H1 (cell line): Measurements from ENCODE around the gene MRPL55. TPM values are rescaled to one million over a fixed set of nuclear protein-coding genes. Genes with fewer than 3 reads are reported as not detected.
A peak's percentile ranks its signal among the peaks of the same experiment; 100 is the strongest.

Source experiments
- CTCF ChIA-PET: fragments of 300-600 bp; sonication (Branson Sonifier 250); formaldehyde crosslinking; loops from one replicate; lab custom pipeline; 2021; ENCODE audit not compliant: partially characterized antibody; lab: Charles Lee
- POLR2A ChIA-PET: fragments of 300-600 bp; sonication (Branson Sonifier 250); formaldehyde crosslinking; loops from one replicate; lab custom pipeline; 2021; ENCODE audit warnings: inconsistent platforms; ENCODE audit not compliant: partially characterized antibody; lab: Charles Lee
- DNase-seq, 2 experiments: peaks; one replicate each; pipeline versions ENCODE4 v3.0.0 to v3.0.0-alpha.2; 2010 to 2022; ENCODE audit warnings: low spot score in 2 of 2, low read depth in 1 of 2, mixed read lengths in 1 of 2
- FAIRE-seq: peaks from 2 replicates; lab custom pipeline; 2011; peaks lifted over from hg19 to GRCh38; lab: Jason Lieb, UNC
- H2AFZ ChIP-seq: 2 replicates; pipeline ENCODE4 v1.8.1; 2012; ENCODE audit warnings: low read length, inconsistent platforms
- H2AK5ac ChIP-seq: 2 replicates; pipeline ENCODE4 v1.6.1; 2013; ENCODE audit warnings: low read depth, low read length
- H2BK120ac ChIP-seq: replicated peaks from 2 replicates; pipeline ENCODE3; 2013; ENCODE audit warnings: low read depth, low read length, inconsistent platforms
- H2BK12ac ChIP-seq: 2 replicates; pipeline ENCODE4 v1.6.1; 2013; ENCODE audit warnings: low read depth, low read length
- H2BK15ac ChIP-seq: 2 replicates; pipeline ENCODE4 v1.6.1; 2013; ENCODE audit warnings: low read length
- H2BK20ac ChIP-seq: 2 replicates; pipeline ENCODE4 v1.6.1; 2013; ENCODE audit warnings: low read length
- H2BK5ac ChIP-seq: 2 replicates; pipeline ENCODE4 v1.6.1; 2013; ENCODE audit warnings: low read depth, low read length
- H3K14ac ChIP-seq: 2 replicates; pipeline ENCODE4 v1.6.1; 2013; ENCODE audit warnings: inconsistent platforms; ENCODE audit not compliant: insufficient read length
- H3K18ac ChIP-seq: 2 replicates; pipeline ENCODE4 v1.6.1; 2013; ENCODE audit warnings: low read length; ENCODE audit errors: extremely low read depth
- H3K23ac ChIP-seq: 2 replicates; pipeline ENCODE4 v1.6.1; 2013; ENCODE audit warnings: inconsistent platforms; ENCODE audit not compliant: insufficient read length
- H3K23me2 ChIP-seq: 2 replicates; pipeline ENCODE4 v1.6.1; 2013; ENCODE audit warnings: low read depth, low read length
- H3K27ac ChIP-seq: 2 replicates; pipeline ENCODE4 v1.6.1; 2011; ENCODE audit warnings: low read depth, low read length, inconsistent platforms
- H3K27me3 ChIP-seq, 4 experiments: replicated peaks in 1 of 4; 1 replicate in 1 of 4; 2 replicates in 3 of 4; pipeline versions ENCODE4 v1.6.1 to v1.8.1; 2011 to 2013; ENCODE audit warnings: low read length in 3 of 4, mild to moderate bottlenecking in 3 of 4, inconsistent platforms in 2 of 4, mixed read lengths in 2 of 4, moderate library complexity in 1 of 4; ENCODE audit not compliant: control insufficient read depth in 3 of 4, insufficient read depth in 3 of 4; ENCODE audit errors: extremely low read depth in 1 of 4
- H3K36me3 ChIP-seq, 4 experiments: 2 replicates each; pipeline versions ENCODE4 v1.6.1 to v1.8.1; 2011 to 2013; ENCODE audit warnings: mild to moderate bottlenecking in 4 of 4, low read length in 3 of 4, moderate library complexity in 2 of 4, control low read depth in 1 of 4, inconsistent platforms in 1 of 4; ENCODE audit not compliant: insufficient read depth in 4 of 4, control insufficient read depth in 2 of 4
- H3K4ac ChIP-seq: replicated peaks from 2 replicates; pipeline ENCODE3; 2013; ENCODE audit warnings: low read length, low read depth, mixed read lengths, inconsistent platforms; ENCODE audit not compliant: insufficient read length
- H3K4me1 ChIP-seq, 4 experiments: replicated peaks in 1 of 4; 1 replicate in 1 of 4; 2 replicates in 3 of 4; pipeline versions ENCODE4 v1.6.1 to v1.8.1; 2011 to 2013; ENCODE audit warnings: low read length in 3 of 4, inconsistent platforms in 2 of 4, mixed read lengths in 1 of 4; ENCODE audit not compliant: insufficient read depth in 4 of 4, control insufficient read depth in 3 of 4
- H3K4me2 ChIP-seq, 2 experiments: 2 replicates each; pipeline versions ENCODE4 v1.6.1 to v1.8.1; 2011 to 2013; ENCODE audit warnings: low read depth in 2 of 2, low read length in 2 of 2, control low read depth in 1 of 2, inconsistent platforms in 1 of 2, mild to moderate bottlenecking in 1 of 2; ENCODE audit not compliant: insufficient read depth in 1 of 2
- H3K4me3 ChIP-seq, 4 experiments: fragments of 200-600, 300-600 bp in 1 of 4; sonication (generic), shearing (Covaris generic), sonication (Bioruptor Twin) in 1 of 4; 2 replicates each; pipeline versions ENCODE4 v1.5.1 to v1.8.1; 2011 to 2016; ENCODE audit warnings: low read length in 4 of 4, low read depth in 3 of 4, control low read depth in 2 of 4, inconsistent platforms in 2 of 4, mild to moderate bottlenecking in 2 of 4, mixed read lengths in 1 of 4, moderate library complexity in 1 of 4; ENCODE audit not compliant: insufficient read depth in 2 of 4; ENCODE audit errors: extremely low read depth in 1 of 4
- H3K56ac ChIP-seq: replicated peaks from 2 replicates; pipeline ENCODE3; 2013; ENCODE audit warnings: low read depth, mild to moderate bottlenecking, mixed read lengths, low read length, inconsistent platforms; ENCODE audit not compliant: insufficient read length
- H3K79me1 ChIP-seq: 2 replicates; pipeline ENCODE4 v1.6.1; 2013; ENCODE audit warnings: low read depth, low read length, control low read depth
- H3K79me2 ChIP-seq, 2 experiments: 2 replicates each; pipeline versions ENCODE4 v1.6.1 to v1.8.1; 2012 to 2013; ENCODE audit warnings: low read length in 2 of 2, mild to moderate bottlenecking in 2 of 2, inconsistent platforms in 1 of 2; ENCODE audit not compliant: insufficient read depth in 2 of 2, control insufficient read depth in 1 of 2
- H3K9ac ChIP-seq, 4 experiments: replicated peaks in 1 of 4; 1 replicate in 1 of 4; 2 replicates in 3 of 4; pipeline versions ENCODE4 v1.6.1 to v1.8.1; 2011 to 2013; ENCODE audit warnings: low read depth in 3 of 4, low read length in 3 of 4, control low read depth in 2 of 4, mild to moderate bottlenecking in 2 of 4, moderate library complexity in 2 of 4, inconsistent platforms in 1 of 4; ENCODE audit errors: extremely low read depth in 1 of 4
- H3K9me3 ChIP-seq, 2 experiments: 2 replicates each; pipeline versions ENCODE4 v1.6.1 to v1.8.1; 2012 to 2013; ENCODE audit warnings: mild to moderate bottlenecking in 2 of 2, moderate library complexity in 2 of 2, control low read depth in 1 of 2, inconsistent platforms in 1 of 2, low read depth in 1 of 2, low read length in 1 of 2, mixed read lengths in 1 of 2; ENCODE audit not compliant: insufficient read depth in 2 of 2
- H4K20me1 ChIP-seq, 2 experiments: replicated peaks in 1 of 2; 2 replicates each; pipeline versions ENCODE3 to v1.8.1; 2011 to 2013; ENCODE audit warnings: inconsistent platforms in 2 of 2, low read length in 2 of 2, mild to moderate bottlenecking in 1 of 2; ENCODE audit not compliant: insufficient read depth in 2 of 2, control insufficient read depth in 1 of 2
- H4K5ac ChIP-seq: 2 replicates; pipeline ENCODE4 v1.6.1; 2013; ENCODE audit warnings: low read length, low read depth, mixed read lengths, inconsistent platforms; ENCODE audit not compliant: insufficient read length
- H4K8ac ChIP-seq: 2 replicates; pipeline ENCODE4 v1.8.0; 2013; ENCODE audit warnings: mild to moderate bottlenecking, moderate library complexity, low read length, inconsistent platforms; ENCODE audit not compliant: insufficient read depth; ENCODE audit errors: extremely low read depth
- H4K91ac ChIP-seq: replicated peaks from 2 replicates; pipeline ENCODE3; 2013; ENCODE audit warnings: low read length, mixed read lengths, inconsistent platforms; ENCODE audit not compliant: insufficient read length
- CREB1 ChIP-seq: IDR thresholded peaks from 2 replicates; pipeline ENCODE4 v1.6.1; 2012; ENCODE audit warnings: inconsistent platforms
- JUND ChIP-seq: IDR thresholded peaks from 2 replicates; pipeline ENCODE4 v1.6.1; 2011; ENCODE audit warnings: mild to moderate bottlenecking, improper control_type of control experiment, low read length
- SIRT6 ChIP-seq: IDR thresholded peaks from one replicate; pipeline ENCODE4 v1.7.1; 2012; ENCODE audit warnings: low read length, inconsistent platforms
- WGBS, 2 experiments: shearing (Covaris generic) in 1 of 2; methylation state at CpG; one replicate each; pipeline versions ENCODE4 v1.1.6 to v1.1.7; 2013 to 2015; ENCODE audit warnings: low lambda C conversion rate in 2 of 2, mixed read lengths in 2 of 2, inconsistent platforms in 1 of 2, low coverage in 1 of 2, missing lambda C conversion rate in 1 of 2; ENCODE audit not compliant: insufficient replicate concordance in 2 of 2, insufficient coverage in 1 of 2, insufficient read length in 1 of 2; ENCODE audit errors: extremely low coverage in 1 of 2, missing lambda C conversion rate in 1 of 2; 5-methylcytosine and 5-hydroxymethylcytosine counted together
- polyA plus RNA-seq, 7 experiments: library from polyadenylated mRNA; depleted of rRNA in 3 of 7; stranded (reverse) in 5 of 7; unstranded in 2 of 7; fragments of >200 nt in 5 of 7; fragments of 200-250 nt in 2 of 7; gene quantifications; 1 replicate in 5 of 7; 2 replicates in 1 of 7; 4 replicates in 1 of 7; pipeline versions ENCODE4 v1.2.1 to v1.2.3, GENCODE V29; 2011 to 2013; ENCODE audit warnings: missing spikeins in 2 of 7, mixed read lengths in 2 of 7
- total RNA-seq: library from RNA; stranded (reverse); fragmentation: NEBNext Ultra II Directional; extraction: Animal tissue kit (Norgen Biotek cat#: 25700); gene quantifications from 2 replicates; pipeline ENCODE4 v1.2.1, GENCODE V29; 2021
- TF ChIP-seq, protein P1 (sequence below): IDR thresholded peaks from 2 replicates; pipeline ENCODE4 v1.6.1; 2012; ENCODE audit warnings: inconsistent platforms

MRPL55 gene
- total and polyA plus RNA-seq, 2 of the 8 experiments (the other 6 are each of a cell fraction or from before 2014, with no cell fraction given) = 59.0 to 244 TPM

DNA sequence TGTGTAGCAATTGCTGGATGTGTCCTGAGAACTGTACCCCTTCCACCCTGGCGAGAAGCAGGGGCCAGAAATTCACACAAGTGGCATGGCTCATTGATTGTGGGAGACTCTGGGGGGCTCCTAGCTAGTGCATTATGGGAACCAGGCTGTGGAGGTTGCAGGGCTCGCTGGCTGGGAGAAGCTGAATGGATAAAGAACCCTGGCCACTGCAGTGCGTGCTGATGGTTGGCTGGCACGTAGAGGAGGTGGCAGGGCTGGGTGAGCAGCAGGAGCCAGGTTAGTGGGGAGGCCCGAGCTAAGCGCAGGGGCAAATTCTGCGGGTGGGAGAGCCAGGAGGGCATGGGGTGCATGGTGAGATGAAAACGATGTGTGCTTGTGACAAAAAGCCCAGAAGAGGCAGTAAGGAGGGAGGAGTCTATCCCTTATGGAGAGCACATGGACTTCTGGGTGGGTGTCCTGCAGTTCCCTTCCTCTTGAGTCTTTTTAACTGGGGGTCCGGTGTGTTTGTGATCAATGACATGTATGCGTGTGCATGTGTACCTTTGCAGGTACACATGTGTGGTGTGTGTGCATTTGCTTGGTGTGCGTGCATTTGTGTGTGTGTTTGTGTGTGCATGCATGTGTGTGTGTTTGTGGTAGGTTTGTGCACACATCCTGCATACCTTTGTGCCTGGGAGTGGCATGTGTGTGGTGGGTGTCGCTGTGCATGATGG is 34.5 kb upstream of the MRPL55 start:
- no peak overlapping the region for H2AK5ac ChIP-seq
- no peak overlapping the region for H3K27ac ChIP-seq
- no peak overlapping the region for H3K23ac ChIP-seq
- no peaks in the 10 kb centered on the region for H3K9me3 ChIP-seq
- no peak overlapping the region for H3K4me3 ChIP-seq
- no peak for TF ChIP-seq CREB1
- TF ChIP-seq, protein P1, sequence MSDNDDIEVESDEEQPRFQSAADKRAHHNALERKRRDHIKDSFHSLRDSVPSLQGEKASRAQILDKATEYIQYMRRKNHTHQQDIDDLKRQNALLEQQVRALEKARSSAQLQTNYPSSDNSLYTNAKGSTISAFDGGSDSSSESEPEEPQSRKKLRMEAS = no peak
- TF ChIP-seq JUND = no peak
- TF ChIP-seq SIRT6 = no peak
- TF ChIP-seq, all 59 proteins: peak for 0
- Histone ChIP-seq H3K4me2 (no peak overlapping the region), H2BK15ac (peak overlapping the region; percentile 46; the same call in 1 of the 2 replicates), H2AFZ (no peak overlapping the region), H3K79me2 (peaks cover 0 to 43% of the 10 kb centered on the region in 2 experiments; a peak in 3 of 4 replicates), H3K56ac (no peak overlapping the region), H3K4me1 (peaks cover 0 to 10% (median 6%) of the 10 kb centered on the region in 4 experiments; a peak in 5 of 7 replicates), H2BK20ac (no peak overlapping the region), H3K4ac (no peak overlapping the region), H2BK120ac (no peak overlapping the region), H2BK5ac (no peak overlapping the region), H3K9ac (no peak overlapping the region), H3K23me2 (peaks cover 5% of the 10 kb centered on the region; the same call in 1 of the 2 replicates), H3K27me3 (no peaks in the 10 kb centered on the region), H3K79me1 (peaks cover 23% of the 10 kb centered on the region), H3K14ac (no peak overlapping the region), H4K5ac (no peak overlapping the region), H3K18ac (no peak overlapping the region), H2BK12ac (no peak overlapping the region), H4K20me1 (peaks cover 8 to 28% of the 10 kb centered on the region in 2 experiments), H4K91ac (no peak overlapping the region), H3K36me3 (no peaks in the 10 kb centered on the region), H4K8ac (no peak overlapping the region)
- CTCF ChIA-PET = interaction anchor here (0.7 to 1.8 kb wide), 8 partner anchors 10 to 139 kb away, joined by 3 to 12 read pairs (median 5); partner anchors contain the start of gene IBA57
- WGBS, 2 experiments = 89% methylated on average over 12 of the region's 12 CpGs; no CpG with 5 or more reads in 1 of the 2 experiments
- POLR2A ChIA-PET = interaction anchor here (0.6 to 1.8 kb wide), 5 partner anchors 20 to 77 kb away, joined by 3 to 7 read pairs (median 4); partner anchors contain the start of gene IBA57
- DNase-seq (no peak), FAIRE-seq (no peak)
